Caco-2 (cell line): Measurements from ENCODE around the gene SCD5. TPM values are rescaled to one million over a fixed set of nuclear protein-coding genes. Genes with fewer than 3 reads are reported as not detected.

Source experiments
- BruUV-seq: library from RNA; stranded (reverse); fragments of 400-500 nt; replicated peaks from 2 replicates; lab custom pipeline; 2021; lab: Mats Ljungman, UMichigan
- CTCF ChIA-PET: fragments of 300-600 bp; sonication (Branson Sonifier 250); formaldehyde crosslinking; loops from one replicate; lab custom pipeline; 2022; ENCODE audit warnings: antibody characterized with exemption; lab: Charles Lee
- POLR2A ChIA-PET: fragments of 300-600 bp; sonication (Branson Sonifier 250); formaldehyde crosslinking; loops from one replicate; lab custom pipeline; 2022; ENCODE audit warnings: antibody characterized with exemption; lab: Charles Lee
- DNase-seq, 2 experiments: peaks; one replicate each; pipeline versions ENCODE4 v3.0.0 to v3.0.0-alpha.2; 2020 to 2022
- H3K27me3 ChIP-seq: replicated peaks from 2 replicates; pipeline ENCODE4 v1.6.0; 2011; ENCODE audit warnings: low read length; ENCODE audit not compliant: control insufficient read depth, insufficient read depth
- H3K36me3 ChIP-seq: 2 replicates; pipeline ENCODE4 v1.5.1; 2011; ENCODE audit warnings: low read length; ENCODE audit not compliant: control insufficient read depth, insufficient read depth
- H3K4me1 ChIP-seq: fragments of 250-450 bp; sonication (Bioruptor Pico); 2 replicates; pipeline ENCODE4 v1.5.1; 2020; ENCODE audit warnings: mild to moderate bottlenecking
- H3K4me3 ChIP-seq: 2 replicates; pipeline ENCODE4 v1.5.1; 2011; ENCODE audit warnings: low read depth, mild to moderate bottlenecking, control low read depth, low read length
- H3K9me3 ChIP-seq: fragments of 250-450 bp; sonication (Bioruptor Pico); 2 replicates; pipeline ENCODE4 v1.5.1; 2020; ENCODE audit warnings: mild to moderate bottlenecking, moderate library complexity
- H3K27ac Mint-ChIP-seq: one replicate; pipeline ENCODE4 v1.8.0; 2022; ENCODE audit warnings: mixed read lengths; ENCODE audit not compliant: unreplicated experiment
- H3K27me3 Mint-ChIP-seq: one replicate; pipeline ENCODE4 v1.8.0; 2022; ENCODE audit warnings: mixed read lengths; ENCODE audit not compliant: insufficient read depth, unreplicated experiment
- H3K36me3 Mint-ChIP-seq: one replicate; pipeline ENCODE4 v1.8.0; 2022; ENCODE audit warnings: mild to moderate bottlenecking, mixed read lengths; ENCODE audit not compliant: insufficient read depth, unreplicated experiment
- H3K4me1 Mint-ChIP-seq: one replicate; pipeline ENCODE4 v1.8.0; 2022; ENCODE audit warnings: low read depth, mixed read lengths; ENCODE audit not compliant: unreplicated experiment
- H3K4me3 Mint-ChIP-seq: one replicate; pipeline ENCODE4 v1.8.0; 2022; ENCODE audit warnings: mild to moderate bottlenecking, moderate library complexity, mixed read lengths; ENCODE audit not compliant: unreplicated experiment
- H3K9me3 Mint-ChIP-seq: one replicate; pipeline ENCODE4 v1.8.0; 2022; ENCODE audit warnings: mixed read lengths; ENCODE audit not compliant: unreplicated experiment
- intact Hi-C: fragments of 100-400 bp; cut with micrococcal nuclease; formaldehyde crosslinking; loops from one replicate; pipeline ENCODE4 v1.10.0; 2022; ENCODE audit not compliant: unreplicated experiment
- total RNA-seq: library from RNA; stranded (reverse); gene quantifications from 2 replicates; pipeline ENCODE4 v1.2.3, GENCODE V29; 2022
- TF ChIP-seq, protein P1 (sequence below), 2 experiments: fragments of 200-600 bp in 1 of 2; IDR thresholded peaks; 1 replicate in 1 of 2; 2 replicates in 1 of 2; pipeline versions ENCODE4 v1.5.1 to v1.8.0; 2011 to 2022; ENCODE audit warnings: antibody characterized with exemption in 1 of 2, control low read depth in 1 of 2, inconsistent platforms in 1 of 2, low read depth in 1 of 2, low read length in 1 of 2, mild to moderate bottlenecking in 1 of 2, moderate library complexity in 1 of 2; ENCODE audit not compliant: insufficient read depth in 1 of 2, severe bottlenecking in 1 of 2, unreplicated experiment in 1 of 2

SCD5 gene
- total RNA-seq, 1 experiment from 2014 or later = 2.7 TPM

DNA sequence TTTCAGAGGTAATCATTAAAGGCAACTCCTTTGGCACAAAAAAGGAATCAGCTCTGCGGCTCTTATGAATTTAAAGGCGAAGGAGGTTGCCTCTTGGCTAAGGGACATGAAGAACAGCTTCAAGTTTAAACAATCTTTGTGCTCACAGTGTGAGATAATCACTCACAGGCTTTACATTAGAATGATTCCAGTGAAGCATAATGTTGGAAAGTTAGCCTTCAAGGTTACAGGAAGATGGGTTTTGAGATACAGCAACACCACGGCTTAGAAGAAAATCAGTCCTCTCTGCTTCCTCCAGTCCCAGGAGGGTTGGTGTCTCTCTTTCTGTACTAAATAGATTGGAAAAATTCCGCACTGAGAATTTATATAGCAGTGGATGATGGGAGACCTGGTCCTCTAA lies 11.6 kb upstream of the SCD5 start:
- Mint-ChIP-seq H3K27ac (no peak overlapping the region), H3K27me3 (no peaks in the 10 kb centered on the region), H3K4me1 (no peaks in the 10 kb centered on the region), H3K4me3 (no peak overlapping the region), H3K9me3 (no peaks in the 10 kb centered on the region), H3K36me3 (peaks cover 7% of the 10 kb centered on the region)
- H3K27me3 ChIP-seq = no peaks in the 10 kb centered on the region
- POLR2A ChIA-PET = no interaction called here
- BruUV-seq = no TSS peak
- no peak for DNase-seq
- no peak overlapping the region for H3K4me3 ChIP-seq
- CTCF ChIA-PET = no interaction called here
- H3K36me3 ChIP-seq = no peaks in the 10 kb centered on the region
- no peaks in the 10 kb centered on the region for H3K9me3 ChIP-seq
- TF ChIP-seq, protein P1, sequence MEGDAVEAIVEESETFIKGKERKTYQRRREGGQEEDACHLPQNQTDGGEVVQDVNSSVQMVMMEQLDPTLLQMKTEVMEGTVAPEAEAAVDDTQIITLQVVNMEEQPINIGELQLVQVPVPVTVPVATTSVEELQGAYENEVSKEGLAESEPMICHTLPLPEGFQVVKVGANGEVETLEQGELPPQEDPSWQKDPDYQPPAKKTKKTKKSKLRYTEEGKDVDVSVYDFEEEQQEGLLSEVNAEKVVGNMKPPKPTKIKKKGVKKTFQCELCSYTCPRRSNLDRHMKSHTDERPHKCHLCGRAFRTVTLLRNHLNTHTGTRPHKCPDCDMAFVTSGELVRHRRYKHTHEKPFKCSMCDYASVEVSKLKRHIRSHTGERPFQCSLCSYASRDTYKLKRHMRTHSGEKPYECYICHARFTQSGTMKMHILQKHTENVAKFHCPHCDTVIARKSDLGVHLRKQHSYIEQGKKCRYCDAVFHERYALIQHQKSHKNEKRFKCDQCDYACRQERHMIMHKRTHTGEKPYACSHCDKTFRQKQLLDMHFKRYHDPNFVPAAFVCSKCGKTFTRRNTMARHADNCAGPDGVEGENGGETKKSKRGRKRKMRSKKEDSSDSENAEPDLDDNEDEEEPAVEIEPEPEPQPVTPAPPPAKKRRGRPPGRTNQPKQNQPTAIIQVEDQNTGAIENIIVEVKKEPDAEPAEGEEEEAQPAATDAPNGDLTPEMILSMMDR (IDR thresholded peaks at IDR 0.05; ENCODE audit: insufficient read depth in 1 of 2, low read depth in 1 of 2, low read length in 1 of 2, severe bottlenecking in 1 of 2, unreplicated experiment in 1 of 2) = no peak
- intact Hi-C loops = no loop called here
- H3K4me1 ChIP-seq = no peaks in the 10 kb centered on the region

DNA sequence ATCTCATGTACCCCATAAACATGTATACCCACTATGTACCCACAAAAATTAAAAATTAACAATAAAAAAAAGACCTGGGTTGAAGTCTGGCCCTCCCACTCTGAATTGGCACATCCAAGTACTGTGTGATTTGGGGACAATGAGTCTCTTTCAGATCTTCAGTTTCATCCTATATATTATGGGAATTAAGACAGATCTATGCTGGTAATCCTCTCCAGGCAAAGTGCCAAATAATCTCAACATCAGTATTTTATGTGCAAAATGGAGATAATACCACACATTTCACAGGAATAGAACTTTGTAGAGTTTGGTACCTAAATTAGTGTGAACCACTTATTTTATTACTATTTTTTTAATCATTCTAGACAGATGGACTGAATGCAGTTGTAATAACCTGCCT lies 11.0 kb upstream of the SCD5 start:
- no peak overlapping the region for H3K27ac Mint-ChIP-seq
- no peak for DNase-seq
- TF ChIP-seq, protein P1 (IDR thresholded peaks at IDR 0.05; ENCODE audit: insufficient read depth in 1 of 2, low read depth in 1 of 2, low read length in 1 of 2, severe bottlenecking in 1 of 2, unreplicated experiment in 1 of 2) = no peak
- POLR2A ChIA-PET = no interaction called here
- peaks cover 7% of the 10 kb centered on the region for H3K36me3 Mint-ChIP-seq
- Histone ChIP-seq H3K9me3 (no peaks in the 10 kb centered on the region), H3K27me3 (no peaks in the 10 kb centered on the region), H3K4me3 (no peak overlapping the region), H3K4me1 (no peaks in the 10 kb centered on the region), H3K36me3 (no peaks in the 10 kb centered on the region)
- intact Hi-C loops = no loop called here
- no TSS peak for BruUV-seq
- H3K4me1 Mint-ChIP-seq = no peaks in the 10 kb centered on the region
- CTCF ChIA-PET = no interaction called here
- no peak overlapping the region for H3K4me3 Mint-ChIP-seq
- H3K27me3 Mint-ChIP-seq = no peaks in the 10 kb centered on the region
- H3K9me3 Mint-ChIP-seq = no peaks in the 10 kb centered on the region

DNA sequence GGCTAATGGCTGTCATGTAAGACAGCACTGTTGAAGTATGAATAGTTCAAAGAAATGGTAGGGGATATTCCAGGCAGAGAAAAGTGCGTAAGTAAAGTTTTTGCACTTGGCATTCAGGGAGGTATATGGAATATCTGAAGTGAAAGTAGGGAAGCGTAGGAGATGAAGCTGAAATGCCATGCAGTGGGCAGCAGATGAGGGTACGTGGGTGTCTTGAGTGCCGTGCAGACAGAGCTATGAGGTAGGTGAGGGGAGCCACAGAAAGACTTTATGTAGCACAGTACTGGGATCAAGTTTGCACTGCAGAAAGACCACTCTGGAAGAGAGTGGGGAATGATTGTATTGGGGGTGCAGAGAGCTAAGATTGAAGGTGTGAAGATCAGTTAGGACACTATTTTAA lies 5.2 kb upstream of the SCD5 start:
- H3K27me3 Mint-ChIP-seq = no peaks in the 10 kb centered on the region
- no peaks in the 10 kb centered on the region for H3K36me3 Mint-ChIP-seq
- Histone ChIP-seq H3K4me1 (no peaks in the 10 kb centered on the region), H3K36me3 (no peaks in the 10 kb centered on the region), H3K4me3 (no peak overlapping the region), H3K27me3 (no peaks in the 10 kb centered on the region), H3K9me3 (no peaks in the 10 kb centered on the region)
- DNase-seq = no peak
- ChIA-PET CTCF (no interaction called here), POLR2A (no interaction called here)
- intact Hi-C loops = no loop called here
- no TSS peak for BruUV-seq
- H3K4me1 Mint-ChIP-seq = no peaks in the 10 kb centered on the region
- no peak overlapping the region for H3K27ac Mint-ChIP-seq
- TF ChIP-seq, protein P1 (IDR thresholded peaks at IDR 0.05; ENCODE audit: insufficient read depth in 1 of 2, low read depth in 1 of 2, low read length in 1 of 2, severe bottlenecking in 1 of 2, unreplicated experiment in 1 of 2) = no peak
- H3K9me3 Mint-ChIP-seq = no peaks in the 10 kb centered on the region
- no peak overlapping the region for H3K4me3 Mint-ChIP-seq
